ENCODE data around the gene SYNE2. TPM values are rescaled to one million over a fixed set of nuclear protein-coding genes. Genes with fewer than 3 reads are reported as not detected.

Gene SYNE2
- total RNA-seq, 1 donor from 2014 or later, result 105 TPM

DNA sequence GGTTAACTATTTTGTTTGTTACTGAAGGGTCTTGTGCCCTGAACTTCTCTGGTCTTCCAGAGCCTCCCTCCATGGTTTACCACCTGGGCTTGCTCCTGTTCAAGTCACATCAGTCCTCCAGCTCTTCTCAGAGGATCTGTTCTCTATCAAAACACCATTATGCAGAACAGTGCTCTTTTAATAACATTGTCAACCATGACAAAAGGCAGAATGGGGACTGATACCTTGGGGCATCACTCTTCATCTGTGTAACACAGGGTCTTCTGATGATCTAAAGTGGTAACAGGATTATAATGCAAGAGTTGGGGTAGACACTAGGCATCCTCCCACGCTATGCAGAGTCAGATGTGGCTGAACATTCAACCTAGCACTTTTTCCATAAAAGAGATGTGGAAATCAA is 403.0 kb downstream of the SYNE2 start:
- peaks cover 6% of the 10 kb centered on the region for H3K4me1 Mint-ChIP-seq

DNA sequence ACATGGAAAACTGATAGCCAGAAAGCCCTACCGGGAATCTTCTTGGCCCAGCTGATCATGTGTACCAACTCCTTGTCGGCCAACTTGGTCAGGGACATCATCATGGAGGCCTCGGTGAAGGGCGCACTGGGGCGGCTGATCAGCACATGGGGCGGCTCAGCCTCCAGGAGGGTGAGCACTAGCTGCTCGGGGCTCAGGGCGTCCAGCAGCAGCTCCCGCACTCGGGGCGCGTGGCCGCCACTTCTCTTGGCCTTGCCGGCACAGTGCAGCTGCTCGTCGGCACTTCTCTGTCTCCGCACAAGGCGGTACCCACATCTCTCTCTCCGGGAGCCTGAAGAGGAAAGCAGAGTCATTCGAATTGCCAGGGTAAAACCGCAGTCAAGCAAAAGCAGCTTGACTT is 407.6 kb downstream of the SYNE2 start:
- no peak overlapping the region for H3K4me2 ChIP-seq
- H3K4me3 ChIP-seq, result no peak overlapping the region
- H3K27me3 ChIP-seq, result no peaks in the 10 kb centered on the region
- Mint-ChIP-seq H3K4me3 (no peak overlapping the region), H3K27me3 (ENCODE audit: insufficient read depth, low read depth) (no peaks in the 10 kb centered on the region), H3K4me1 (no peaks in the 10 kb centered on the region), H3K27ac (no peak overlapping the region), H3K9me3 (no peaks in the 10 kb centered on the region), H3K36me3 (no peaks in the 10 kb centered on the region)
- H3F3A ChIP-seq (ENCODE audit: low read depth), result no peaks in the 10 kb centered on the region
- no peaks in the 10 kb centered on the region for H3K36me3 ChIP-seq
- no peak overlapping the region for H3K9ac ChIP-seq
- no peaks in the 10 kb centered on the region for H3K79me2 ChIP-seq (ENCODE audit: low read depth)
- H3K9me3 ChIP-seq (ENCODE audit: low read depth), result no peaks in the 10 kb centered on the region
- TF ChIP-seq EZH2phosphoT487 (IDR thresholded peaks at IDR 0.05), result no peak
- no peak for TF ChIP-seq EZH2 (IDR thresholded peaks at IDR 0.05)
- TF ChIP-seq, protein P1, sequence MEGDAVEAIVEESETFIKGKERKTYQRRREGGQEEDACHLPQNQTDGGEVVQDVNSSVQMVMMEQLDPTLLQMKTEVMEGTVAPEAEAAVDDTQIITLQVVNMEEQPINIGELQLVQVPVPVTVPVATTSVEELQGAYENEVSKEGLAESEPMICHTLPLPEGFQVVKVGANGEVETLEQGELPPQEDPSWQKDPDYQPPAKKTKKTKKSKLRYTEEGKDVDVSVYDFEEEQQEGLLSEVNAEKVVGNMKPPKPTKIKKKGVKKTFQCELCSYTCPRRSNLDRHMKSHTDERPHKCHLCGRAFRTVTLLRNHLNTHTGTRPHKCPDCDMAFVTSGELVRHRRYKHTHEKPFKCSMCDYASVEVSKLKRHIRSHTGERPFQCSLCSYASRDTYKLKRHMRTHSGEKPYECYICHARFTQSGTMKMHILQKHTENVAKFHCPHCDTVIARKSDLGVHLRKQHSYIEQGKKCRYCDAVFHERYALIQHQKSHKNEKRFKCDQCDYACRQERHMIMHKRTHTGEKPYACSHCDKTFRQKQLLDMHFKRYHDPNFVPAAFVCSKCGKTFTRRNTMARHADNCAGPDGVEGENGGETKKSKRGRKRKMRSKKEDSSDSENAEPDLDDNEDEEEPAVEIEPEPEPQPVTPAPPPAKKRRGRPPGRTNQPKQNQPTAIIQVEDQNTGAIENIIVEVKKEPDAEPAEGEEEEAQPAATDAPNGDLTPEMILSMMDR (IDR thresholded peaks at IDR 0.05), result no peak
- H3K27ac ChIP-seq, result no peak overlapping the region
- no peak for DNase-seq (ENCODE audit: low spot score)
- H3K4me1 ChIP-seq, result peaks cover 2% of the 10 kb centered on the region
- no peaks in the 10 kb centered on the region for H4K20me1 ChIP-seq (ENCODE audit: low read depth)
- H2AFZ ChIP-seq (replicated peaks), result no peak overlapping the region

More for the DNA sequence above, 403.0 kb downstream of the SYNE2 start:
- no peaks in the 10 kb centered on the region for H3K9me3 ChIP-seq (ENCODE audit: low read depth)
- H3K36me3 Mint-ChIP-seq, result no peaks in the 10 kb centered on the region
- no peak overlapping the region for H3K9ac ChIP-seq
- H3K9me3 Mint-ChIP-seq, result no peaks in the 10 kb centered on the region
- peaks cover under 1% of the 10 kb centered on the region for H3K27me3 Mint-ChIP-seq (ENCODE audit: insufficient read depth, low read depth)
- H3K4me3 Mint-ChIP-seq, result no peak overlapping the region
- TF ChIP-seq EZH2 (IDR thresholded peaks at IDR 0.05) (no peak), EZH2phosphoT487 (IDR thresholded peaks at IDR 0.05) (no peak)
- TF ChIP-seq, protein P1 (IDR thresholded peaks at IDR 0.05), result no peak
- no peaks in the 10 kb centered on the region for H3F3A ChIP-seq (ENCODE audit: low read depth)
- H3K79me2 ChIP-seq (ENCODE audit: low read depth), result no peaks in the 10 kb centered on the region
- no peak overlapping the region for H3K4me2 ChIP-seq
- H3K4me1 ChIP-seq, result peaks cover 1% of the 10 kb centered on the region
- no peaks in the 10 kb centered on the region for H4K20me1 ChIP-seq (ENCODE audit: low read depth)
- no peak overlapping the region for H2AFZ ChIP-seq (replicated peaks)
- no peaks in the 10 kb centered on the region for H3K36me3 ChIP-seq
- no peak overlapping the region for H3K4me3 ChIP-seq
- no peak for DNase-seq (ENCODE audit: low spot score)
- no peak overlapping the region for H3K27ac Mint-ChIP-seq
- H3K27ac ChIP-seq, result no peak overlapping the region
- no peaks in the 10 kb centered on the region for H3K27me3 ChIP-seq

DNA sequence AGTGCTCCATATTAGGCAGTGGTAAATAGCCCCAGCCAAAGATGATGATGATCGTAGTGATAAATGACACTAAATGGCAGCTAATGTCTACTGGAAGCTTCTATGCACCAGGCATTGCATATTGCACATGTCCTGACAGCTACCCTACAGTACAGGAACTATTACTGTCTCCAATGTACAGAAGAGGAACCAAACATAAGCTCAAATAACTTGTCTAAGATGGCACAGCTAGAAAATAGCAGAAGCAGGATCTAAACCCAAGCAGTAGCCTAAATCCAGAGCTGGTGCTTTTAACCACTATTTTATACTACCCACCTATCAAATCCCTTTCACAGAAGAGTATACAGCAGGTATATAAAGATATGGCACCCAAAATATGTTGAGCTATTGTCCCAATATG is 412.4 kb downstream of the SYNE2 start:
- no peaks in the 10 kb centered on the region for H3K79me2 ChIP-seq (ENCODE audit: low read depth)
- H3K4me3 ChIP-seq, result no peak overlapping the region
- TF ChIP-seq EZH2 (IDR thresholded peaks at IDR 0.05), result no peak
- TF ChIP-seq, protein P1 (IDR thresholded peaks at IDR 0.05), result no peak
- TF ChIP-seq EZH2phosphoT487 (IDR thresholded peaks at IDR 0.05), result no peak
- H3K9me3 Mint-ChIP-seq, result no peaks in the 10 kb centered on the region
- no peaks in the 10 kb centered on the region for H3K36me3 Mint-ChIP-seq
- no peaks in the 10 kb centered on the region for H3K27me3 ChIP-seq
- peaks cover 11% of the 10 kb centered on the region for H3K4me1 ChIP-seq
- no peak overlapping the region for H3K27ac Mint-ChIP-seq
- no peaks in the 10 kb centered on the region for H4K20me1 ChIP-seq (ENCODE audit: low read depth)
- peaks cover 7% of the 10 kb centered on the region for H3K4me1 Mint-ChIP-seq
- no peak for DNase-seq (ENCODE audit: low spot score)
- H3K36me3 ChIP-seq, result no peaks in the 10 kb centered on the region
- no peak overlapping the region for H2AFZ ChIP-seq (replicated peaks)
- H3F3A ChIP-seq (ENCODE audit: low read depth), result no peaks in the 10 kb centered on the region
- H3K27me3 Mint-ChIP-seq (ENCODE audit: insufficient read depth, low read depth), result no peaks in the 10 kb centered on the region
- no peak overlapping the region for H3K4me3 Mint-ChIP-seq
- H3K4me2 ChIP-seq, result no peak overlapping the region
- H3K9me3 ChIP-seq (ENCODE audit: low read depth), result no peaks in the 10 kb centered on the region
- no peak overlapping the region for H3K27ac ChIP-seq
- no peak overlapping the region for H3K9ac ChIP-seq

Data from neural progenitor cell (in vitro differentiated cells).